Omental fat pad (tissue), 4 donors: ENCODE results near the gene DUSP9. TPM values are rescaled to one million over a fixed set of nuclear protein-coding genes. Genes with fewer than 3 reads are reported as not detected.

ENCODE experiments used
- ATAC-seq: fragments of 150-250 bp; one replicate; pipeline ENCODE4 v1.9.1; 2016; ENCODE audit warnings: mild to moderate bottlenecking, moderate library complexity; ENCODE audit not compliant: low FRiP score
- DNase-seq: peaks from one replicate; pipeline ENCODE4 v3.0.0-alpha.2; 2019; ENCODE audit warnings: low spot score
- total RNA-seq, 4 donors: library from RNA; depleted of rRNA; stranded (reverse); fragments of >200 nt; gene quantifications; one replicate each; pipeline ENCODE4 v1.1.0, GENCODE V29; 2016
- TF ChIP-seq, protein P1 (sequence below), 3 donors: fragments of 450-650 bp; IDR thresholded peaks; one replicate each; pipeline ENCODE4 v1.5.1; 2016 to 2017; ENCODE audit warnings: antibody characterized with exemption in 3 of 3, mild to moderate bottlenecking in 3 of 3, moderate library complexity in 2 of 3

DUSP9 gene
- total RNA-seq, 4 donors from 2014 or later, result 0.48 to 2.3 TPM; not detected in 2

DNA sequence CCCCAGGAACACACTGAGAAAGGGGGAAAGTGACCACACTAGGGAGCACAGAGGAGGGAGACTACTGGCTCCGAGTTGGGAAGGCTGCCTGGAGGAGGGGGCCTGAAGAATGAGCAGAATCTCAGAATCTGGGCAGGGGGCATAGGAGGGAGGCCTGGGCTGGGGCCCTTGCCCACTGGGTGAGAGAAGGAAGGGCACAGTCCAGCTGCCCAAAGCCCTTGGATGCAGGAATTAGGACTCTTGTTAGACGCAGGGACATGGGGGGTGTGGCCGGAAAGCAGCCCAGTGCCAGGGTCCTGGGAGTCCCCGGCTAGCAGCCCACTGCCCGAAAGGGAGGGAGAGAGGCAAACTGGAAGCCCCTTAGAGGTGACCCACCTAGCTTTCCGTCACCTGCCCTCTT lies 1.9 kb upstream of the DUSP9 start:
- DNase-seq, result no peak
- no peak for ATAC-seq
- TF ChIP-seq, protein P1, sequence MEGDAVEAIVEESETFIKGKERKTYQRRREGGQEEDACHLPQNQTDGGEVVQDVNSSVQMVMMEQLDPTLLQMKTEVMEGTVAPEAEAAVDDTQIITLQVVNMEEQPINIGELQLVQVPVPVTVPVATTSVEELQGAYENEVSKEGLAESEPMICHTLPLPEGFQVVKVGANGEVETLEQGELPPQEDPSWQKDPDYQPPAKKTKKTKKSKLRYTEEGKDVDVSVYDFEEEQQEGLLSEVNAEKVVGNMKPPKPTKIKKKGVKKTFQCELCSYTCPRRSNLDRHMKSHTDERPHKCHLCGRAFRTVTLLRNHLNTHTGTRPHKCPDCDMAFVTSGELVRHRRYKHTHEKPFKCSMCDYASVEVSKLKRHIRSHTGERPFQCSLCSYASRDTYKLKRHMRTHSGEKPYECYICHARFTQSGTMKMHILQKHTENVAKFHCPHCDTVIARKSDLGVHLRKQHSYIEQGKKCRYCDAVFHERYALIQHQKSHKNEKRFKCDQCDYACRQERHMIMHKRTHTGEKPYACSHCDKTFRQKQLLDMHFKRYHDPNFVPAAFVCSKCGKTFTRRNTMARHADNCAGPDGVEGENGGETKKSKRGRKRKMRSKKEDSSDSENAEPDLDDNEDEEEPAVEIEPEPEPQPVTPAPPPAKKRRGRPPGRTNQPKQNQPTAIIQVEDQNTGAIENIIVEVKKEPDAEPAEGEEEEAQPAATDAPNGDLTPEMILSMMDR (IDR thresholded peaks at IDR 0.05), result no peak

DNA sequence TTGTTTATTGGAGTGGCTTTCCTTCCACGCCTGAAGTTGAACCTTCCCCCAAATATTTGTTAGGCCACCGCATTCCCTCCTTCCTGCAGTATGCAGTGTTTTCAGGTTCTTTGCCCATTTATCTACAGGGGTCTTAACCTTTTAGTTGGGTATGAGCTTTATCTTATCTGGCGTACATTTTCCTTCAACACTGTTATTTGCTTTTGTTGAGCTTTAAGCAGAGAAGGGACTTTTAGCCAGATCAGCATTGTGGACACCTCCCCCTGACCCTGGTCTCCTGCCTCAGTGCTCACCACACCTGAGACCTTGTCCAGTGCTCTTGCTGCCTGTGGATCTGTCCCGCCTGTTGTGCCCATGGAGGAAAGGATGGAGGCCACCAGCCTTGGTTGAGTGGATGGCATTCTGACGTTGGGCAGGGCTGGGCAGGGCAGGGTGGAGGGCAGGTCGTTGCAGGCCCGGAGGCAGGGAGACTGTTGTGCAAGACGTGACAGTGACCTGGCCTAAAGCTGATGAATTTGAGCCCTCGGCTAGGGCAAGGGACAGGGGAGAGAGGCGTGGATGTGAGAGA lies 998 bp upstream of the DUSP9 start:
- no peak for ATAC-seq
- TF ChIP-seq, protein P1 (IDR thresholded peaks at IDR 0.05), result no peak
- no peak for DNase-seq

DNA sequence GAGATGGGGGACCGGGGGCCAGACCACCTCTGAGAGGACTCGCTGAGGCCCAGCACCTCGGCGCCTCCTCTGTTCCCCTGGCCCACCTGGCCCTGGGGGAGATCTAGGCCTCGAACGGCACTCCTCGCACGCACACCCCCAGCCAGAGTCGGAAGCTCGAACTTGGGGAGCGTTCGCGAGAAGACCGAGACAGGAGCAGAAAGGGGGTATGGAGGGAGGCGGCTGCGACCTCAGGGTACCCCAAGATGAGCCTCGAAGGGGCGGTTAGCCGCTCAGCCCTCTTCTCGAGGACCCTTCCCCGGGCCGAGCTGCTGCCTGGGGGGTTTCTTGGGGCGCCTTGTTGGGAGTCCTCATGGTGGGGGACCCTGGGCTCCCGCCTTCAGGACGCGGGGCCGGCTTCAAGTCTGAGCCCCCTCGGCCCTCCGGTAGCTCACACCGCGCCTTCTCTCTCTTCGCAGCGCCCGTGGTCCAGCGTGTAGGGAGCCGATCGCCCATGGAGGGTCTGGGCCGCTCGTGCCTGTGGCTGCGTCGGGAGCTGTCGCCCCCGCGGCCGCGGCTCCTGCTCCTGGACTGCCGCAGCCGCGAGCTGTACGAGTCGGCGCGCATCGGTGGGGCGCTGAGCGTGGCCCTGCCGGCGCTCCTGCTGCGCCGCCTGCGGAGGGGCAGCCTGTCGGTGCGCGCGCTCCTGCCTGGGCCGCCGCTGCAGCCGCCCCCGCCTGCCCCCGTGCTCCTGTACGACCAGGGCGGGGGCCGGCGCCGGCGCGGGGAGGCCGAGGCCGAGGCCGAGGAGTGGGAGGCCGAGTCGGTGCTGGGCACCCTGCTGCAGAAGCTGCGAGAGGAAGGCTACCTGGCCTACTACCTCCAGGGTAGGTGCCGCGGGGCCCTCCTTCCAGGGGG lies 706 bp downstream of the DUSP9 start:
- peak; percentile 15 for DNase-seq
- ATAC-seq, result no peak

DNA sequence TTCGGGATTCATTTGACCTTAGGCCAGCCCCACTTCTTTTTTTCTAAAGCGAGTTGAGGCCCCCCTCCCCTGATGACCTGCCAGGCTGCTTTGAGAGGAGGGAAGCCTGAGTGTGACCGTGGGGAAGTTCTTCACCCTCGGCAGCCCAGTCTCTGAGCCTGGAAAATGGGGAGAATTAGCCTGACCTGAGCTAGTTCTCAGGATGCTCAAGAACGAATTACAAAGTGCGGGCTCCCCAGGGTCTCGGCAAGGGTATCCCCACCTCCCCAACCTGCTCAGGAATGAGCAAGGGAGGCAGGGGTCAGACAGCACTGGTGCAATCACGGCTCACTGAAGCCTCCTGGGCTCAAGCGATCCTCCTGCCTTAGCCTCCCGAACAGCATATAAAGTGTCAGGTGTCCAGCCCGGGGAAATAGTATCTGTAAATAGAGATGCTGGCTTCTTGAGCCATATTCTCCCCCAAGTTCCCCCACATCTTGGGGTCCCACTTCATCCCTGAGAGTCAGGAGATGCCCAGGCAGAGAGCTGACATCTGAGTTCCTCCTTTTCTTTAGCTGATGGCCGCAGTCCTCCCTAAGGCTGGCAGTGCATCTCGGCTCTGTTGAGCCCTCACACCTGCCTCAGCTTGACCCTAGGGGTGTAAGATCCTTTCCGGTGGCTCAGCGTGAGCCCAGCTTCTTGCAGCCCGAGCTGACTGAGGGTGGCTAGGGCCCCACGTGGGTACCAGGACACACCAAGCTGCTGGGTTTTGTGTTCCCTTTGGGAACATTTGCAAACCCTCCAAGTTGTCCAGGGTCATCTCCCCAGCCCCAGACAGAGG lies 1.6 kb downstream of the DUSP9 start:
- TF ChIP-seq, protein P1 (IDR thresholded peaks at IDR 0.05), result no peak
- ATAC-seq, result no peak
- no peak for DNase-seq

More for the DNA sequence above, 706 bp downstream of the DUSP9 start:
- TF ChIP-seq, protein P1 (IDR thresholded peaks at IDR 0.05), result no peak

DNA sequence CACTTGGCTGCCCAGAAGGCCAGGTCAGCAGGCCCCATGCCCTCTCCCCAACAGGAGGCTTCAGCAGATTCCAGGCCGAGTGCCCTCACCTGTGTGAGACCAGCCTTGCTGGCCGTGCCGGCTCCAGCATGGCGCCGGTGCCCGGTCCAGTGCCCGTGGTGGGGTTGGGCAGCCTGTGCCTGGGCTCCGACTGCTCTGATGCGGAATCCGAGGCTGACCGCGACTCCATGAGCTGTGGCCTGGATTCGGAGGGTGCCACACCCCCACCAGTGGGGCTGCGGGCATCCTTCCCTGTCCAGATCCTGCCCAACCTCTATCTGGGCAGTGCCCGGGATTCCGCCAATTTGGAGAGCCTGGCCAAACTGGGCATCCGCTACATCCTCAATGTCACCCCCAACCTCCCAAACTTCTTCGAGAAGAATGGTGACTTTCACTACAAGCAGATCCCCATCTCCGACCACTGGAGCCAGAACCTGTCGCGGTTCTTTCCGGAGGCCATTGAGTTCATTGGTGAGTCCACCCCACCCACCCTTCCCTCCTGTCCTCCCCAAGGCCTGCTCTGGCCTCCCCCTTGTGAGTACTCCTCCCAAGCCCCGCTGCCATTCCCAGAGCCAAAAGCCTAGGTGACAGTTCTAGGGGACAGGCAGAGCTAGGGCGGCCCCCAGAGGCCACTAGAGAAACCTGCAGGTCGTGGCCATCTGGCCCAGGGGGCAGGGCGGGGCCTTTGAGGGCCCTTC lies 2.3 kb downstream of the DUSP9 start:
- DNase-seq (no peak), ATAC-seq (no peak)
- TF ChIP-seq, protein P1 (IDR thresholded peaks at IDR 0.05), result no peak
